ENCODE data around the gene TMED4. TPM values are rescaled to one million over a fixed set of nuclear protein-coding genes. Genes with fewer than 3 reads are reported as not detected.

TMED4 gene
- total and polyA plus RNA-seq, 2 of the 13 experiments (the other 11 are each of a cell fraction or from before 2014, with no cell fraction given), result 81.4 to 109 TPM

DNA sequence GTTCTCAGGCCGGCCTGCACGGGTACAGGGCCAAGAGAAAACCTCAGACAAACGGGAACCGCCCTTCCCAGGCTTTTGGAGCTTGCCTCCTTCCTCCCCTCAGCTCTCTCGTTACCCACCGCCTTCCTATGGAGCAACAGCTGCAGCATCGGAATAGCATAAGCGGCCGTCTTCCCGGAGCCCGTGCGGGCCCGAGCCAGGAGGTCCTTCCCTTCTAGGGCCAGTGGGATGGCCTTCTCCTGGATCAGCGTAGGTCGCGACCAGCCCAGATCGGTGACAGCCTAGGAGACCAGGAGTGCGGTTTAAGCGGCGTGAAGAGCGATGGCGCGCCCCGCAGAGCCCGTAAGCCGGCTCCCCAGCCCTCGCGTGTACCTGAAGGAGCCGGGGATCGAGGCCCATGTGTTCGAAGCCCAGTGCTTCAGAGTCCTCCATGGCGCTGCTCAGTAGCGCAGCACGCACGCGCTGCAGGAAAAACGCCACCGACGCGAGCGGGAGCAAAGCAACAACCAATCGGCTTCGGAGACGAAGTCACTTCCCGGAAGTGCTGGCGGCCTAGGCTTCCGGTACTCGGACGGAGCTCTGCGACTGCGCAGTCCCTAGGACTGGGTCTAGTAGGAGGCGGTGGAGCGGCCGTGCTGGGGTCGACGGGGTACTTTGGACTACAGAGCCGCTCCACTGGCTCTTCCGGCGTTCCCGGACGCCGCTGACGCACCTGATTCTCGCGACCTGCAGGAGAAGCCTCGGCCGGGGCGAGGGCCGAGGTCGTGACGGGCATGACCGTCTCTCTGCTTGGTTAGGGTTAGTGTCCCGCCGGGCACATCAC is 8.4 kb downstream of the TMED4 start, which contains the start of gene DDX56 (continued):
- TF ChIP-seq, protein P1, sequence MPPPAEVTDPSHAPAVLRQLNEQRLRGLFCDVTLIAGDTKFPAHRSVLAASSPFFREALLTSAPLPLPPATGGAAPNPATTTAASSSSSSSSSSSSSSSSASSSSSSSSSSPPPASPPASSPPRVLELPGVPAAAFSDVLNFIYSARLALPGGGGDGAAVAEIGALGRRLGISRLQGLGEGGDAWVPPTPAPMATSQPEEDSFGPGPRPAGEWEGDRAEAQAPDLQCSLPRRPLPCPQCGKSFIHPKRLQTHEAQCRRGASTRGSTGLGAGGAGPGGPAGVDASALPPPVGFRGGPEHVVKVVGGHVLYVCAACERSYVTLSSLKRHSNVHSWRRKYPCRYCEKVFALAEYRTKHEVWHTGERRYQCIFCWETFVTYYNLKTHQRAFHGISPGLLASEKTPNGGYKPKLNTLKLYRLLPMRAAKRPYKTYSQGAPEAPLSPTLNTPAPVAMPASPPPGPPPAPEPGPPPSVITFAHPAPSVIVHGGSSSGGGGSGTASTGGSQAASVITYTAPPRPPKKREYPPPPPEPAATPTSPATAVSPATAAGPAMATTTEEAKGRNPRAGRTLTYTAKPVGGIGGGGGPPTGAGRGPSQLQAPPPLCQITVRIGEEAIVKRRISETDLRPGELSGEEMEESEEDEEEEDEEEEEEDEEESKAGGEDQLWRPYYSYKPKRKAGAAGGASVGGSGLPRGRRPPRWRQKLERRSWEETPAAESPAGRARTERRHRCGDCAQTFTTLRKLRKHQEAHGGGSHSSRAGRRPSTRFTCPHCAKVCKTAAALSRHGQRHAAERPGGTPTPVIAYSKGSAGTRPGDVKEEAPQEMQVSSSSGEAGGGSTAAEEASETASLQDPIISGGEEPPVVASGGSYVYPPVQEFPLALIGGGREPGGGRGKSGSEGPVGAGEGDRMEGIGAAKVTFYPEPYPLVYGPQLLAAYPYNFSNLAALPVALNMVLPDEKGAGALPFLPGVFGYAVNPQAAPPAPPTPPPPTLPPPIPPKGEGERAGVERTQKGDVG (CRISPR knock-in tag; IDR thresholded peaks at IDR 0.05; ENCODE audit: borderline replicate concordance), result peak; percentile 92; the same call in 1 of the 2 replicates
- TF ChIP-seq ZNF619 (CRISPR knock-in tag; IDR thresholded peaks at IDR 0.05) (0 out of 2 replicates have a peak, but pooled peaks have one; percentile 86), AHR (CRISPR knock-in tag; IDR thresholded peaks at IDR 0.05) (peak; percentile 62; the same call in 1 of the 2 replicates), ZBTB21 (CRISPR knock-in tag; IDR thresholded peaks at IDR 0.05) (peak; percentile 43), MZF1 (CRISPR knock-in tag; IDR thresholded peaks at IDR 0.05; ENCODE audit: borderline replicate concordance) (no peak), NAIF1 (CRISPR knock-in tag; IDR thresholded peaks at IDR 0.05; ENCODE audit: borderline replicate concordance) (peak; percentile 90), RBAK (CRISPR knock-in tag; IDR thresholded peaks at IDR 0.05) (no peak), ZNF205 (CRISPR knock-in tag; IDR thresholded peaks at IDR 0.05) (peak; percentile 60), ZNF773 (CRISPR knock-in tag; IDR thresholded peaks at IDR 0.05; ENCODE audit: borderline replicate concordance) (peak; percentile 78; the same call in 1 of the 2 replicates), SIX4 (CRISPR knock-in tag; IDR thresholded peaks at IDR 0.05) (peak; percentile 42; the same call in 1 of the 2 replicates), KMT2B (CRISPR knock-in tag; IDR thresholded peaks at IDR 0.05) (peak; percentile 93)
- TF ChIP-seq, protein P2, sequence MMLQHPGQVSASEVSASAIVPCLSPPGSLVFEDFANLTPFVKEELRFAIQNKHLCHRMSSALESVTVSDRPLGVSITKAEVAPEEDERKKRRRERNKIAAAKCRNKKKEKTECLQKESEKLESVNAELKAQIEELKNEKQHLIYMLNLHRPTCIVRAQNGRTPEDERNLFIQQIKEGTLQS (CRISPR knock-in tag; IDR thresholded peaks at IDR 0.05), result no peak
- TF ChIP-seq, protein P3, sequence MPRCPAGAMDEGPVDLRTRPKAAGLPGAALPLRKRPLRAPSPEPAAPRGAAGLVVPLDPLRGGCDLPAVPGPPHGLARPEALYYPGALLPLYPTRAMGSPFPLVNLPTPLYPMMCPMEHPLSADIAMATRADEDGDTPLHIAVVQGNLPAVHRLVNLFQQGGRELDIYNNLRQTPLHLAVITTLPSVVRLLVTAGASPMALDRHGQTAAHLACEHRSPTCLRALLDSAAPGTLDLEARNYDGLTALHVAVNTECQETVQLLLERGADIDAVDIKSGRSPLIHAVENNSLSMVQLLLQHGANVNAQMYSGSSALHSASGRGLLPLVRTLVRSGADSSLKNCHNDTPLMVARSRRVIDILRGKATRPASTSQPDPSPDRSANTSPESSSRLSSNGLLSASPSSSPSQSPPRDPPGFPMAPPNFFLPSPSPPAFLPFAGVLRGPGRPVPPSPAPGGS (CRISPR knock-in tag; IDR thresholded peaks at IDR 0.05), result peak; percentile 89; the same call in 1 of the 2 replicates
- TF ChIP-seq, protein P4, sequence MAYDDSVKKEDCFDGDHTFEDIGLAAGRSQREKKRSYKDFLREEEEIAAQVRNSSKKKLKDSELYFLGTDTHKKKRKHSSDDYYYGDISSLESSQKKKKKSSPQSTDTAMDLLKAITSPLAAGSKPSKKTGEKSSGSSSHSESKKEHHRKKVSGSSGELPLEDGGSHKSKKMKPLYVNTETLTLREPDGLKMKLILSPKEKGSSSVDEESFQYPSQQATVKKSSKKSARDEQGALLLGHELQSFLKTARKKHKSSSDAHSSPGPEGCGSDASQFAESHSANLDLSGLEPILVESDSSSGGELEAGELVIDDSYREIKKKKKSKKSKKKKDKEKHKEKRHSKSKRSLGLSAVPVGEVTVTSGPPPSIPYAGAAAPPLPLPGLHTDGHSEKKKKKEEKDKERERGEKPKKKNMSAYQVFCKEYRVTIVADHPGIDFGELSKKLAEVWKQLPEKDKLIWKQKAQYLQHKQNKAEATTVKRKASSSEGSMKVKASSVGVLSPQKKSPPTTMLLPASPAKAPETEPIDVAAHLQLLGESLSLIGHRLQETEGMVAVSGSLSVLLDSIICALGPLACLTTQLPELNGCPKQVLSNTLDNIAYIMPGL (CRISPR knock-in tag; IDR thresholded peaks at IDR 0.05; ENCODE audit: borderline replicate concordance in 1 of 2, low read depth in 1 of 2), result peak; percentile 67 to 75; a peak in 3 of 4 replicates
- TF ChIP-seq, protein P5, sequence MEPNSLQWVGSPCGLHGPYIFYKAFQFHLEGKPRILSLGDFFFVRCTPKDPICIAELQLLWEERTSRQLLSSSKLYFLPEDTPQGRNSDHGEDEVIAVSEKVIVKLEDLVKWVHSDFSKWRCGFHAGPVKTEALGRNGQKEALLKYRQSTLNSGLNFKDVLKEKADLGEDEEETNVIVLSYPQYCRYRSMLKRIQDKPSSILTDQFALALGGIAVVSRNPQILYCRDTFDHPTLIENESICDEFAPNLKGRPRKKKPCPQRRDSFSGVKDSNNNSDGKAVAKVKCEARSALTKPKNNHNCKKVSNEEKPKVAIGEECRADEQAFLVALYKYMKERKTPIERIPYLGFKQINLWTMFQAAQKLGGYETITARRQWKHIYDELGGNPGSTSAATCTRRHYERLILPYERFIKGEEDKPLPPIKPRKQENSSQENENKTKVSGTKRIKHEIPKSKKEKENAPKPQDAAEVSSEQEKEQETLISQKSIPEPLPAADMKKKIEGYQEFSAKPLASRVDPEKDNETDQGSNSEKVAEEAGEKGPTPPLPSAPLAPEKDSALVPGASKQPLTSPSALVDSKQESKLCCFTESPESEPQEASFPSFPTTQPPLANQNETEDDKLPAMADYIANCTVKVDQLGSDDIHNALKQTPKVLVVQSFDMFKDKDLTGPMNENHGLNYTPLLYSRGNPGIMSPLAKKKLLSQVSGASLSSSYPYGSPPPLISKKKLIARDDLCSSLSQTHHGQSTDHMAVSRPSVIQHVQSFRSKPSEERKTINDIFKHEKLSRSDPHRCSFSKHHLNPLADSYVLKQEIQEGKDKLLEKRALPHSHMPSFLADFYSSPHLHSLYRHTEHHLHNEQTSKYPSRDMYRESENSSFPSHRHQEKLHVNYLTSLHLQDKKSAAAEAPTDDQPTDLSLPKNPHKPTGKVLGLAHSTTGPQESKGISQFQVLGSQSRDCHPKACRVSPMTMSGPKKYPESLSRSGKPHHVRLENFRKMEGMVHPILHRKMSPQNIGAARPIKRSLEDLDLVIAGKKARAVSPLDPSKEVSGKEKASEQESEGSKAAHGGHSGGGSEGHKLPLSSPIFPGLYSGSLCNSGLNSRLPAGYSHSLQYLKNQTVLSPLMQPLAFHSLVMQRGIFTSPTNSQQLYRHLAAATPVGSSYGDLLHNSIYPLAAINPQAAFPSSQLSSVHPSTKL (CRISPR knock-in tag; IDR thresholded peaks at IDR 0.05), result peak; percentile 55
- TF ChIP-seq, protein P6, sequence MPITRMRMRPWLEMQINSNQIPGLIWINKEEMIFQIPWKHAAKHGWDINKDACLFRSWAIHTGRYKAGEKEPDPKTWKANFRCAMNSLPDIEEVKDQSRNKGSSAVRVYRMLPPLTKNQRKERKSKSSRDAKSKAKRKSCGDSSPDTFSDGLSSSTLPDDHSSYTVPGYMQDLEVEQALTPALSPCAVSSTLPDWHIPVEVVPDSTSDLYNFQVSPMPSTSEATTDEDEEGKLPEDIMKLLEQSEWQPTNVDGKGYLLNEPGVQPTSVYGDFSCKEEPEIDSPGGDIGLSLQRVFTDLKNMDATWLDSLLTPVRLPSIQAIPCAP (CRISPR knock-in tag; IDR thresholded peaks at IDR 0.05; ENCODE audit: low read depth), result peak; percentile 84; the same call in 1 of the 2 replicates
